Progenitor cell of endocrine pancreas (in vitro differentiated cells): Measurements from ENCODE around the gene POLE. TPM values are rescaled to one million over a fixed set of nuclear protein-coding genes. Genes with fewer than 3 reads are reported as not detected.
"Not testable (repeated sequence)": the region's sequence is repeated elsewhere in the genome, so short reads cannot be mapped to it uniquely, and the experiment has no call there.

ENCODE experiments used
- DNase-seq: peaks from one replicate; pipeline ENCODE4 v3.0.0; 2021; ENCODE audit warnings: low spot score; ENCODE audit not compliant: unreplicated experiment
- H3K27ac Mint-ChIP-seq: 2 replicates; pipeline ENCODE4 v1.8.0; 2021; ENCODE audit warnings: mild to moderate bottlenecking, moderate library complexity, mixed read lengths
- H3K27me3 Mint-ChIP-seq: 2 replicates; pipeline ENCODE4 v1.8.0; 2021; ENCODE audit warnings: mixed read lengths
- H3K36me3 Mint-ChIP-seq: 2 replicates; pipeline ENCODE4 v1.8.0; 2022; ENCODE audit warnings: mixed read lengths; ENCODE audit not compliant: insufficient read depth
- H3K4me1 Mint-ChIP-seq: 2 replicates; pipeline ENCODE4 v1.8.0; 2021; ENCODE audit warnings: low read depth, mixed read lengths
- H3K4me3 Mint-ChIP-seq: 2 replicates; pipeline ENCODE4 v1.8.0; 2021; ENCODE audit warnings: low read depth, mild to moderate bottlenecking, moderate library complexity, mixed read lengths
- H3K9me3 Mint-ChIP-seq: 2 replicates; pipeline ENCODE4 v1.8.0; 2021; ENCODE audit warnings: low read depth, mixed read lengths
- CTCF ChIP-seq: fragments of 200-600 bp; sonication (generic); IDR thresholded peaks from one replicate; pipeline ENCODE4 v1.5.0; 2021; ENCODE audit warnings: antibody characterized with exemption, mild to moderate bottlenecking; ENCODE audit not compliant: unreplicated experiment
- total RNA-seq: library from RNA; stranded (reverse); gene quantifications from 2 replicates; pipeline ENCODE4 v1.2.1, GENCODE V29; 2021

Gene POLE
- total RNA-seq, 1 donor from 2014 or later, result 121 TPM

- Mint-ChIP-seq H3K4me1 (no peaks in the 10 kb centered on the region), H3K27ac (no peak overlapping the region), H3K27me3 (no peaks in the 10 kb centered on the region), H3K36me3 (peaks cover 17% of the 10 kb centered on the region), H3K9me3 (no peaks in the 10 kb centered on the region), H3K4me3 (no peak overlapping the region)
- no peak for DNase-seq
- TF ChIP-seq CTCF, result no peak
Observed at GRCh38 chr12:132702640-132703039, 15.5 kb upstream of the POLE start.

GRCh38 chr12:132700212-132700822, 13.2 kb upstream of the POLE start:
- no peak for TF ChIP-seq CTCF
- no peak for DNase-seq
- Mint-ChIP-seq H3K4me1 (no peaks in the 10 kb centered on the region), H3K36me3 (peaks cover 12% of the 10 kb centered on the region), H3K9me3 (no peaks in the 10 kb centered on the region), H3K27me3 (no peaks in the 10 kb centered on the region), H3K4me3 (no peak overlapping the region), H3K27ac (no peak overlapping the region)

- Mint-ChIP-seq H3K36me3 (peaks cover 12% of the 10 kb centered on the region), H3K27ac (no peak overlapping the region), H3K27me3 (no peaks in the 10 kb centered on the region), H3K4me3 (no peak overlapping the region), H3K9me3 (no peaks in the 10 kb centered on the region), H3K4me1 (no peaks in the 10 kb centered on the region)
- no peak for DNase-seq
- no peak for TF ChIP-seq CTCF
Observed at GRCh38 chr12:132698341-132698740, 11.2 kb upstream of the POLE start.

- no peak for TF ChIP-seq CTCF
- H3K4me1 Mint-ChIP-seq, result no peaks in the 10 kb centered on the region
- H3K27me3 Mint-ChIP-seq, result no peaks in the 10 kb centered on the region
- no peak overlapping the region for H3K4me3 Mint-ChIP-seq
- H3K9me3 Mint-ChIP-seq, result no peaks in the 10 kb centered on the region
- peaks cover 8% of the 10 kb centered on the region for H3K36me3 Mint-ChIP-seq
- DNase-seq, result no peak
- no peak overlapping the region for H3K27ac Mint-ChIP-seq
Observed at GRCh38 chr12:132695431-132695830, 8.3 kb upstream of the POLE start.

GRCh38 chr12:132694888-132695287, 7.7 kb upstream of the POLE start:
- not testable (repeated sequence) for H3K27ac Mint-ChIP-seq, H3K4me3 Mint-ChIP-seq, H3K36me3 Mint-ChIP-seq, H3K9me3 Mint-ChIP-seq, H3K27me3 Mint-ChIP-seq, H3K4me1 Mint-ChIP-seq, DNase-seq

GRCh38 chr12:132692030-132692429, 4.9 kb upstream of the POLE start:
- peaks cover 10% of the 10 kb centered on the region for H3K27me3 Mint-ChIP-seq
- not testable (repeated sequence) for H3K27ac Mint-ChIP-seq, H3K4me3 Mint-ChIP-seq, H3K4me1 Mint-ChIP-seq, H3K36me3 Mint-ChIP-seq, H3K9me3 Mint-ChIP-seq, DNase-seq
